Gastroesophageal sphincter (tissue), 4 donors: ENCODE results near the gene C3orf52. TPM values are rescaled to one million over a fixed set of nuclear protein-coding genes. Genes with fewer than 3 reads are reported as not detected.
"Not testable (repeated sequence)": the region's sequence is repeated elsewhere in the genome, so short reads cannot be mapped to it uniquely, and the experiment has no call there.

Experiments used
- ATAC-seq: fragments of 150-250 bp; one replicate; pipeline ENCODE4 v1.9.1; 2016; ENCODE audit warnings: mild to moderate bottlenecking, moderate library complexity
- H3K27ac ChIP-seq, 4 donors: fragments of 200-600 bp; sonication (generic) in 3 of 4; 1 replicate in 3 of 4; 2 replicates in 1 of 4; pipeline ENCODE4 v1.5.1; 2016 to 2019
- H3K27me3 ChIP-seq: fragments of 200-600 bp; sonication (generic); one replicate; pipeline ENCODE4 v1.5.1; 2019
- H3K36me3 ChIP-seq, 2 donors: fragments of 200-600 bp; sonication (generic); one replicate each; pipeline ENCODE4 v1.5.1; 2019; ENCODE audit warnings: control low read depth in 1 of 2
- H3K4me1 ChIP-seq, 3 donors: fragments of 200-600 bp; sonication (generic); 1 replicate in 2 of 3; 2 replicates in 1 of 3; pipeline ENCODE4 v1.5.1; 2016 to 2019; ENCODE audit warnings: control low read depth in 2 of 3
- H3K4me3 ChIP-seq, 2 donors: fragments of 200-600 bp; sonication (generic); one replicate each; pipeline ENCODE4 v1.5.1; 2019; ENCODE audit warnings: mild to moderate bottlenecking in 1 of 2, moderate library complexity in 1 of 2
- H3K9me3 ChIP-seq, 3 donors: fragments of 200-600 bp; sonication (generic); one replicate each; pipeline ENCODE4 v1.5.1; 2017 to 2019; ENCODE audit warnings: control low read depth in 2 of 3
- EP300 ChIP-seq: sonication (generic); formaldehyde crosslinking; IDR thresholded peaks from one replicate; pipeline ENCODE4 v1.6.1; 2017; ENCODE audit warnings: antibody characterized with exemption, mild to moderate bottlenecking
- POLR2A ChIP-seq, 2 donors: fragments of 450-650 bp; IDR thresholded peaks; one replicate each; pipeline ENCODE4 v1.6.1; 2017; ENCODE audit warnings: antibody characterized with exemption in 2 of 2, mild to moderate bottlenecking in 2 of 2, moderate library complexity in 1 of 2
- POLR2AphosphoS5 ChIP-seq: sonication (generic); formaldehyde crosslinking; IDR thresholded peaks from one replicate; pipeline ENCODE4 v1.6.1; 2017; ENCODE audit warnings: antibody characterized with exemption
- WGBS, 2 donors: methylation state at CpG; one replicate each; pipeline ENCODE4 v1.1.5; 2018; ENCODE audit warnings: low coverage in 1 of 2; 5-methylcytosine and 5-hydroxymethylcytosine counted together
- total RNA-seq, 4 donors: library from RNA; depleted of rRNA; stranded (reverse); fragments of >200 nt; gene quantifications; one replicate each; pipeline ENCODE4 v1.1.0, GENCODE V29; 2016
- TF ChIP-seq, protein P1 (sequence below), 4 experiments: fragments of 200-600 bp in 2 of 4; fragments of 450-650 bp in 2 of 4; sonication (generic) in 1 of 4; IDR thresholded peaks; one replicate each; pipeline ENCODE4 v1.5.1; 2017 to 2019; ENCODE audit warnings: antibody characterized with exemption in 4 of 4, mild to moderate bottlenecking in 2 of 4, moderate library complexity in 2 of 4

Gene C3orf52
- total RNA-seq, 4 donors from 2014 or later: 1.6 to 3.4 (median 1.9) TPM

DNA sequence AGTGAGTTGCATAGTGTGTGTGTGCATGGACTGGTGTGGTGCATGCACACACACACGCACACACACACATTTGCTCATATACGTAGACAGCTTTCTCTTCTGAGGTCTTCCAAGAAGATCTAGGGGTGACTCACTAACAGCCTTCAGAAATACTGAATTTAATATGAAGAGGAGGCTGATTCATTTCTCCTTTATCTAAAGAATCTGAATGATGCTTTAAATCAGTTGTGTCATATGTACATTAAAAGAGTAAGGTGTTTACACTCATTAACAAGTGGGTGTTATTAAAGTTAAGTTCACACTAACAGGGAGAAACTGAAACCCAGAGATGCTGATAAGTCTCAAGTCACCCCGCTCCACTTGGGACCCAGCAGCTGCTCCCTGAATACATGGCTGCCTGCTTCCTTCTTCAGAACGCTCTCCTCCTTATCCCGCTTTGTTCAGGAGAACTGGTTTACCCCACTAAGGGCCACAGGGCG, 29.7 kb upstream of the C3orf52 start:
- ATAC-seq: no peak
- 72 to 73% methylated on average over 6 of the region's 6 CpGs for WGBS, 2 donors
- no peaks in the 10 kb centered on the region for H3K4me1 ChIP-seq
- no peak overlapping the region for H3K27ac ChIP-seq
- no peaks in the 10 kb centered on the region for H3K9me3 ChIP-seq
- H3K27me3 ChIP-seq: no peaks in the 10 kb centered on the region
- H3K36me3 ChIP-seq: no peaks in the 10 kb centered on the region
- no peak overlapping the region for H3K4me3 ChIP-seq
- TF ChIP-seq POLR2A (IDR thresholded peaks at IDR 0.05) (no peak), POLR2AphosphoS5 (no peak)

DNA sequence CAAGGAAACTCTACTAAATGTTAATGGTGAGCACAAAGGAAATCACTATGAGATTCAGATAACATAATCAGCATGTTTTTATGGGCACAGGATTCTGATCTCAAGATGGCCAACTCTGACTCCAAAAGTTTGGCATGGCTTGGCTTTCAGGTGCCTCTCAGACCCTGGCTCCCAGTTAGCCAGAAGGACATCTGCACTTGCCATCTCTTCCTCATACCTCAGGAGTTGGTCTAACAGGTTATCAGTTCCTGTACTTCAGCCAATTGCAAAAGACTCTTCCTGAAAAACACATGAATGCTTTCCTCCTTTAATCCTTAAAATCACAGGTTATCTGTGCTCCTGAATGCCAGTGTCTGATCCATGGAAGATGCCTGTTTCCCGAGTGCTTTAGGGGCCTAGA, 26.7 kb upstream of the C3orf52 start:
- Histone ChIP-seq H3K27ac (no peak overlapping the region), H3K4me3 (no peak overlapping the region), H3K36me3 (no peaks in the 10 kb centered on the region), H3K27me3 (no peaks in the 10 kb centered on the region), H3K9me3 (no peaks in the 10 kb centered on the region), H3K4me1 (no peaks in the 10 kb centered on the region)
- no peak for ATAC-seq
- TF ChIP-seq POLR2AphosphoS5 (no peak), EP300 (no peak), POLR2A (IDR thresholded peaks at IDR 0.05) (no peak)
- TF ChIP-seq, protein P1, sequence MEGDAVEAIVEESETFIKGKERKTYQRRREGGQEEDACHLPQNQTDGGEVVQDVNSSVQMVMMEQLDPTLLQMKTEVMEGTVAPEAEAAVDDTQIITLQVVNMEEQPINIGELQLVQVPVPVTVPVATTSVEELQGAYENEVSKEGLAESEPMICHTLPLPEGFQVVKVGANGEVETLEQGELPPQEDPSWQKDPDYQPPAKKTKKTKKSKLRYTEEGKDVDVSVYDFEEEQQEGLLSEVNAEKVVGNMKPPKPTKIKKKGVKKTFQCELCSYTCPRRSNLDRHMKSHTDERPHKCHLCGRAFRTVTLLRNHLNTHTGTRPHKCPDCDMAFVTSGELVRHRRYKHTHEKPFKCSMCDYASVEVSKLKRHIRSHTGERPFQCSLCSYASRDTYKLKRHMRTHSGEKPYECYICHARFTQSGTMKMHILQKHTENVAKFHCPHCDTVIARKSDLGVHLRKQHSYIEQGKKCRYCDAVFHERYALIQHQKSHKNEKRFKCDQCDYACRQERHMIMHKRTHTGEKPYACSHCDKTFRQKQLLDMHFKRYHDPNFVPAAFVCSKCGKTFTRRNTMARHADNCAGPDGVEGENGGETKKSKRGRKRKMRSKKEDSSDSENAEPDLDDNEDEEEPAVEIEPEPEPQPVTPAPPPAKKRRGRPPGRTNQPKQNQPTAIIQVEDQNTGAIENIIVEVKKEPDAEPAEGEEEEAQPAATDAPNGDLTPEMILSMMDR (IDR thresholded peaks at IDR 0.05): no peak
- WGBS, 2 donors: 80 to 82% methylated on average over 1 of the region's 1 CpG

DNA sequence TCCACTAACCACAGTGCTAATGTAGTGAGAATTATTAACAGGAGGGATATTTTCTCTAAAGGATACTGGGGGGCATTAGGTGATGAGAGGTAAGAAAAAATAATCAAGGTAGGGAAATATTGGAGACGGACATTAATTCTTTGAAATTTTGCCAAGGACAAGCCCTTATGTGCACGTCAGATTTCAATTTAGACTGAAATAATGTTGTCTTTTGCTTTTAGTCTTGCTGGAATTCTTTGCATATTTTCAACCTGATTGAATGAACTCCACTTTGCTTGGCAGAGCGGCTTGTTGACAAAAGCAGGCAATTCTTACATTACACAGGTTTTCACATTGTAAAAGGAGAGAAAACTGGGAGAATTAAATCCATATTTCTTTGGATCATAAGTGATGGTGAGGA, 25.0 kb upstream of the C3orf52 start:
- WGBS, 2 donors: 28 to 36% methylated on average over 3 of the region's 3 CpGs
- H3K27ac ChIP-seq: no peak overlapping the region
- H3K36me3 ChIP-seq: no peaks in the 10 kb centered on the region
- ATAC-seq: no peak
- TF ChIP-seq POLR2A (IDR thresholded peaks at IDR 0.05) (no peak), EP300 (no peak), POLR2AphosphoS5 (no peak)
- TF ChIP-seq, protein P1 (IDR thresholded peaks at IDR 0.05): no peak
- H3K4me3 ChIP-seq: no peak overlapping the region
- no peaks in the 10 kb centered on the region for H3K4me1 ChIP-seq
- no peaks in the 10 kb centered on the region for H3K27me3 ChIP-seq
- no peaks in the 10 kb centered on the region for H3K9me3 ChIP-seq

DNA sequence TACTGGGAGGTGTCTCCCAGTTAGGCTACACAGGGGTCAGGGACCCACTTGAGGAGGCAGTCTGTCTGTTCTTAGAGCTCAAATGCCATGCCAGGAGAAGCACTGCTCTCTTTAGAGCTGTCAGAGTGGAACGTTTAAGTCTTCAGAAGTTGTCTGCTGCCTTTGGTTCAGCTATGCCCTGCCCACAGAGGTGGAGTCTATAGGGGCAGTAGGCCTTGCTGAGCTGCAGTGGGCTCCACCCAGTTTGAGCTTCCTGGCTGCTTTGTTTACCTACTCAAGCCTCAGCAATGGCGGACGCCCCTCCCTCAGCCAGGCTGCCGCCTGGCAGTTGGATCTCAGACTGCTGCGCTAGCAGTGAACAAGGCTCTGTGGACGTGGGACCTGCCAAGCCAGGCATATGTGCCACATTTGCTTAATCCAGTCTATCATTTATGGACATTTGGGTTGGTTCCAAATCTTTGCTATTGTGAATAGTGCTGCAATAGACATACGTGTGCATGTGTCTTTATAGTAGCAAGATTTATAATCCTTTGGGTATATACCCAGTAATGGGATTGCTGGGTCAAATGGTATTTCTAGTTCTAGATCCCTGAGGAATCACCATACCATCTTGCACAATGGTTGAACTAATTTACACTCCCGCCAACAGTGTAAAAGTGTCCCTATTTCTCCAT, 13.7 kb upstream of the C3orf52 start:
- 90 to 100% methylated on average over 1 to 7 of the region's 8 CpGs for WGBS, 2 donors
- not testable (repeated sequence) for H3K9me3 ChIP-seq, ATAC-seq

DNA sequence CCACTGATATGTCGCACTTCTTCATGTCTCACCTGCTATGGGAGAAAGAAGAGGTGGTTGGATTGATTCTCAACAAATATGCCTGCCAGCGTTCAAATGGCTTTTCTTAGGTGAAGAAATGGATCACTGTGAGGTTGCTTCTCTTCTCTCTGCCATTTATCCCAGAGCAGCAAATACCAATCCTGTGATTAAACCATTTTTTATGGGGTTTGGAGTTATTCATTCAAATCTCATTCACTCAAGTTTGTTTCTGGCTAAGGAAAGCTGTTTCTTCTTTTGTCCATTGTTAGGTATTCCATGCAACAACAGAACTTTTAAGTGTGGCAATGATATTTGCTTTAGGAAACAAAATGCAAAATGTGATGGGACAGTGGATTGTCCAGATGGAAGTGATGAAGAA, 12.2 kb upstream of the C3orf52 start:
- no peak for ATAC-seq
- H3K4me3 ChIP-seq: no peak overlapping the region

More for the DNA sequence above, 13.7 kb upstream of the C3orf52 start:
- H3K4me3 ChIP-seq, H3K36me3 ChIP-seq, H3K27ac ChIP-seq, H3K4me1 ChIP-seq, H3K27me3 ChIP-seq: not testable (repeated sequence)

DNA sequence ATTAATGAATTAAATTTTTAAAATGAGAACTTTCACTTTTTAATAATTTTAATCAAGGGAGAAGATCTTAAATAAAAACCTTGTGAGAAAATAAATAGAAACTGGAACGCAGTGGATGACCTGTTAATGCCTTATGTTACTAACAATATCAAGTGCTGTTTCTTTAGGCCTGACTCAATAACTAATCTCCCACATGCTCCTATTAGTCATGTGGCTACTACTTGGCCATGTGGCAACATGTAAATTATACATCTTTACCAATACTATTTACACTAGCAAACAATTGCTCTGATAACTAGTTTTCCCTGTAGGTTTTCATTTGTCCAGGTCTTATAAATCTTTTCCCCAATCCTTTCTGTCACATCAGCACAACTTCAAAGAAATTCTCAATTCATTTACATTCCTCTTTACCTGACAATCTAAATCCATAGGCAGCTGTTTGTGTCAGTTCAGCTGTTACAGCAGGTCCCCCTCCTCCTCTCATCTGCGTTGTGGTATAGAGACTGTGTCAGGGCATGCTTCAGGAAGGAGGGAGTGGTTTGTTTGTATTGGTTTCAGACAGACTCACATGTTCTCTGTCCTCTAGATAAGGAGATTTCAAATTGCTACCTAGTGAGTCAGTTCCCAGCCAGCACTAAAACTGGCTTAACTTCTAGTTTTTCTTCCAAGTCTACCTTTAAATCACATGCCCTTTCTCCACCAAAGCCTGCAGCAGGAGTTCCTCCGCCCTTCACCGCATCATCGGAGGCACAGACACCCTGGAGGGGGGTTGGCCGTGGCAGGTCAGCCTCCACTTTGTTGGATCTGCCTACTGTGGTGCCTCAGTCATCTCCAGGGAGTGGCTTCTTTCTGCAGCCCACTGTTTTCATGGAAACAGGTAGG, 11.3 kb upstream of the C3orf52 start:
- H3K9me3 ChIP-seq: no peaks in the 10 kb centered on the region
- H3K36me3 ChIP-seq: no peaks in the 10 kb centered on the region
- no peak for ATAC-seq
- no peak overlapping the region for H3K27ac ChIP-seq
- peaks cover 12% of the 10 kb centered on the region for H3K27me3 ChIP-seq
- H3K4me1 ChIP-seq: no peaks in the 10 kb centered on the region
- H3K4me3 ChIP-seq: no peak overlapping the region
- WGBS, 2 donors: 34 to 36% methylated on average over 1 to 6 of the region's 6 CpGs
- TF ChIP-seq, protein P1 (IDR thresholded peaks at IDR 0.05): no peak
- TF ChIP-seq POLR2AphosphoS5 (no peak), POLR2A (IDR thresholded peaks at IDR 0.05) (no peak), EP300 (no peak)

More for the DNA sequence above, 12.2 kb upstream of the C3orf52 start:
- Histone ChIP-seq H3K36me3 (no peaks in the 10 kb centered on the region), H3K27me3 (peaks cover 12% of the 10 kb centered on the region), H3K27ac (no peak overlapping the region), H3K4me1 (no peaks in the 10 kb centered on the region), H3K9me3 (no peaks in the 10 kb centered on the region)
- TF ChIP-seq POLR2AphosphoS5: no peak
- WGBS, 2 donors: 17 to 92% methylated on average over 1 to 2 of the region's 2 CpGs
